H1 (cell line): ENCODE data around the gene PNPLA4. TPM values are rescaled to one million over a fixed set of nuclear protein-coding genes. Genes with fewer than 3 reads are reported as not detected.

Experiments used
- CTCF ChIA-PET: fragments of 300-600 bp; sonication (Branson Sonifier 250); formaldehyde crosslinking; loops from one replicate; lab custom pipeline; 2021; ENCODE audit not compliant: partially characterized antibody; lab: Charles Lee
- POLR2A ChIA-PET: fragments of 300-600 bp; sonication (Branson Sonifier 250); formaldehyde crosslinking; loops from one replicate; lab custom pipeline; 2021; ENCODE audit warnings: inconsistent platforms; ENCODE audit not compliant: partially characterized antibody; lab: Charles Lee
- DNase-seq, 2 experiments: peaks; one replicate each; pipeline versions ENCODE4 v3.0.0 to v3.0.0-alpha.2; 2010 to 2022; ENCODE audit warnings: low spot score in 2 of 2, low read depth in 1 of 2, mixed read lengths in 1 of 2
- FAIRE-seq: peaks from 2 replicates; lab custom pipeline; 2011; peaks lifted over from hg19 to GRCh38; lab: Jason Lieb, UNC
- H2AFZ ChIP-seq: 2 replicates; pipeline ENCODE4 v1.8.1; 2012; ENCODE audit warnings: low read length, inconsistent platforms
- H2AK5ac ChIP-seq: 2 replicates; pipeline ENCODE4 v1.6.1; 2013; ENCODE audit warnings: low read depth, low read length
- H2BK120ac ChIP-seq: replicated peaks from 2 replicates; pipeline ENCODE3; 2013; ENCODE audit warnings: low read depth, low read length, inconsistent platforms
- H2BK12ac ChIP-seq: 2 replicates; pipeline ENCODE4 v1.6.1; 2013; ENCODE audit warnings: low read depth, low read length
- H2BK15ac ChIP-seq: 2 replicates; pipeline ENCODE4 v1.6.1; 2013; ENCODE audit warnings: low read length
- H2BK20ac ChIP-seq: 2 replicates; pipeline ENCODE4 v1.6.1; 2013; ENCODE audit warnings: low read length
- H2BK5ac ChIP-seq: 2 replicates; pipeline ENCODE4 v1.6.1; 2013; ENCODE audit warnings: low read depth, low read length
- H3K14ac ChIP-seq: 2 replicates; pipeline ENCODE4 v1.6.1; 2013; ENCODE audit warnings: inconsistent platforms; ENCODE audit not compliant: insufficient read length
- H3K18ac ChIP-seq: 2 replicates; pipeline ENCODE4 v1.6.1; 2013; ENCODE audit warnings: low read length; ENCODE audit errors: extremely low read depth
- H3K23ac ChIP-seq: 2 replicates; pipeline ENCODE4 v1.6.1; 2013; ENCODE audit warnings: inconsistent platforms; ENCODE audit not compliant: insufficient read length
- H3K23me2 ChIP-seq: 2 replicates; pipeline ENCODE4 v1.6.1; 2013; ENCODE audit warnings: low read depth, low read length
- H3K27ac ChIP-seq: 2 replicates; pipeline ENCODE4 v1.6.1; 2011; ENCODE audit warnings: low read depth, low read length, inconsistent platforms
- H3K27me3 ChIP-seq, 4 experiments: replicated peaks in 1 of 4; 1 replicate in 1 of 4; 2 replicates in 3 of 4; pipeline versions ENCODE4 v1.6.1 to v1.8.1; 2011 to 2013; ENCODE audit warnings: low read length in 3 of 4, mild to moderate bottlenecking in 3 of 4, inconsistent platforms in 2 of 4, mixed read lengths in 2 of 4, moderate library complexity in 1 of 4; ENCODE audit not compliant: control insufficient read depth in 3 of 4, insufficient read depth in 3 of 4; ENCODE audit errors: extremely low read depth in 1 of 4
- H3K36me3 ChIP-seq, 4 experiments: 2 replicates each; pipeline versions ENCODE4 v1.6.1 to v1.8.1; 2011 to 2013; ENCODE audit warnings: mild to moderate bottlenecking in 4 of 4, low read length in 3 of 4, moderate library complexity in 2 of 4, control low read depth in 1 of 4, inconsistent platforms in 1 of 4; ENCODE audit not compliant: insufficient read depth in 4 of 4, control insufficient read depth in 2 of 4
- H3K4ac ChIP-seq: replicated peaks from 2 replicates; pipeline ENCODE3; 2013; ENCODE audit warnings: low read length, low read depth, mixed read lengths, inconsistent platforms; ENCODE audit not compliant: insufficient read length
- H3K4me1 ChIP-seq, 4 experiments: replicated peaks in 1 of 4; 1 replicate in 1 of 4; 2 replicates in 3 of 4; pipeline versions ENCODE4 v1.6.1 to v1.8.1; 2011 to 2013; ENCODE audit warnings: low read length in 3 of 4, inconsistent platforms in 2 of 4, mixed read lengths in 1 of 4; ENCODE audit not compliant: insufficient read depth in 4 of 4, control insufficient read depth in 3 of 4
- H3K4me2 ChIP-seq, 2 experiments: 2 replicates each; pipeline versions ENCODE4 v1.6.1 to v1.8.1; 2011 to 2013; ENCODE audit warnings: low read depth in 2 of 2, low read length in 2 of 2, control low read depth in 1 of 2, inconsistent platforms in 1 of 2, mild to moderate bottlenecking in 1 of 2; ENCODE audit not compliant: insufficient read depth in 1 of 2
- H3K4me3 ChIP-seq, 4 experiments: fragments of 200-600, 300-600 bp in 1 of 4; sonication (generic), shearing (Covaris generic), sonication (Bioruptor Twin) in 1 of 4; 2 replicates each; pipeline versions ENCODE4 v1.5.1 to v1.8.1; 2011 to 2016; ENCODE audit warnings: low read length in 4 of 4, low read depth in 3 of 4, control low read depth in 2 of 4, inconsistent platforms in 2 of 4, mild to moderate bottlenecking in 2 of 4, mixed read lengths in 1 of 4, moderate library complexity in 1 of 4; ENCODE audit not compliant: insufficient read depth in 2 of 4; ENCODE audit errors: extremely low read depth in 1 of 4
- H3K56ac ChIP-seq: replicated peaks from 2 replicates; pipeline ENCODE3; 2013; ENCODE audit warnings: low read depth, mild to moderate bottlenecking, mixed read lengths, low read length, inconsistent platforms; ENCODE audit not compliant: insufficient read length
- H3K79me1 ChIP-seq: 2 replicates; pipeline ENCODE4 v1.6.1; 2013; ENCODE audit warnings: low read depth, low read length, control low read depth
- H3K79me2 ChIP-seq, 2 experiments: 2 replicates each; pipeline versions ENCODE4 v1.6.1 to v1.8.1; 2012 to 2013; ENCODE audit warnings: low read length in 2 of 2, mild to moderate bottlenecking in 2 of 2, inconsistent platforms in 1 of 2; ENCODE audit not compliant: insufficient read depth in 2 of 2, control insufficient read depth in 1 of 2
- H3K9ac ChIP-seq, 4 experiments: replicated peaks in 1 of 4; 1 replicate in 1 of 4; 2 replicates in 3 of 4; pipeline versions ENCODE4 v1.6.1 to v1.8.1; 2011 to 2013; ENCODE audit warnings: low read depth in 3 of 4, low read length in 3 of 4, control low read depth in 2 of 4, mild to moderate bottlenecking in 2 of 4, moderate library complexity in 2 of 4, inconsistent platforms in 1 of 4; ENCODE audit errors: extremely low read depth in 1 of 4
- H3K9me3 ChIP-seq, 2 experiments: 2 replicates each; pipeline versions ENCODE4 v1.6.1 to v1.8.1; 2012 to 2013; ENCODE audit warnings: mild to moderate bottlenecking in 2 of 2, moderate library complexity in 2 of 2, control low read depth in 1 of 2, inconsistent platforms in 1 of 2, low read depth in 1 of 2, low read length in 1 of 2, mixed read lengths in 1 of 2; ENCODE audit not compliant: insufficient read depth in 2 of 2
- H4K20me1 ChIP-seq, 2 experiments: replicated peaks in 1 of 2; 2 replicates each; pipeline versions ENCODE3 to v1.8.1; 2011 to 2013; ENCODE audit warnings: inconsistent platforms in 2 of 2, low read length in 2 of 2, mild to moderate bottlenecking in 1 of 2; ENCODE audit not compliant: insufficient read depth in 2 of 2, control insufficient read depth in 1 of 2
- H4K5ac ChIP-seq: 2 replicates; pipeline ENCODE4 v1.6.1; 2013; ENCODE audit warnings: low read length, low read depth, mixed read lengths, inconsistent platforms; ENCODE audit not compliant: insufficient read length
- H4K8ac ChIP-seq: 2 replicates; pipeline ENCODE4 v1.8.0; 2013; ENCODE audit warnings: mild to moderate bottlenecking, moderate library complexity, low read length, inconsistent platforms; ENCODE audit not compliant: insufficient read depth; ENCODE audit errors: extremely low read depth
- H4K91ac ChIP-seq: replicated peaks from 2 replicates; pipeline ENCODE3; 2013; ENCODE audit warnings: low read length, mixed read lengths, inconsistent platforms; ENCODE audit not compliant: insufficient read length
- TEAD4 ChIP-seq: IDR thresholded peaks from 2 replicates; pipeline ENCODE4 v1.6.1; 2012; ENCODE audit warnings: low read depth, low read length, inconsistent platforms, mixed read lengths
- WGBS, 2 experiments: shearing (Covaris generic) in 1 of 2; methylation state at CpG; one replicate each; pipeline versions ENCODE4 v1.1.6 to v1.1.7; 2013 to 2015; ENCODE audit warnings: low lambda C conversion rate in 2 of 2, mixed read lengths in 2 of 2, inconsistent platforms in 1 of 2, low coverage in 1 of 2, missing lambda C conversion rate in 1 of 2; ENCODE audit not compliant: insufficient replicate concordance in 2 of 2, insufficient coverage in 1 of 2, insufficient read length in 1 of 2; ENCODE audit errors: extremely low coverage in 1 of 2, missing lambda C conversion rate in 1 of 2; 5-methylcytosine and 5-hydroxymethylcytosine counted together
- polyA plus RNA-seq, 7 experiments: library from polyadenylated mRNA; depleted of rRNA in 3 of 7; stranded (reverse) in 5 of 7; unstranded in 2 of 7; fragments of >200 nt in 5 of 7; fragments of 200-250 nt in 2 of 7; gene quantifications; 1 replicate in 5 of 7; 2 replicates in 1 of 7; 4 replicates in 1 of 7; pipeline versions ENCODE4 v1.2.1 to v1.2.3, GENCODE V29; 2011 to 2013; ENCODE audit warnings: missing spikeins in 2 of 7, mixed read lengths in 2 of 7
- total RNA-seq: library from RNA; stranded (reverse); fragmentation: NEBNext Ultra II Directional; extraction: Animal tissue kit (Norgen Biotek cat#: 25700); gene quantifications from 2 replicates; pipeline ENCODE4 v1.2.1, GENCODE V29; 2021

Gene PNPLA4
- total and polyA plus RNA-seq, 2 of the 8 experiments (the other 6 are each of a cell fraction or from before 2014, with no cell fraction given): 14.3 to 18.2 TPM

- no peak overlapping the region for H3K23ac ChIP-seq
- DNase-seq: no peak
Measured at GRCh38 chrX:7972586-7972985, 45.4 kb upstream of the PNPLA4 start.

More at GRCh38 chrX:7972586-7972985, 45.4 kb upstream of the PNPLA4 start:
- H3K36me3 ChIP-seq: no peaks in the 10 kb centered on the region
- H3K14ac ChIP-seq: no peak overlapping the region
- H2AK5ac ChIP-seq: no peak overlapping the region
- H2BK120ac ChIP-seq: no peak overlapping the region
- no peak overlapping the region for H3K4me2 ChIP-seq
- TF ChIP-seq TEAD4: no peak
- no peaks in the 10 kb centered on the region for H3K9me3 ChIP-seq
- H4K8ac ChIP-seq: no peak overlapping the region
- ChIA-PET CTCF (no interaction called here), POLR2A (no interaction called here)
- no peak overlapping the region for H3K18ac ChIP-seq
- no peak overlapping the region for H2AFZ ChIP-seq
- WGBS, 2 experiments: 90% methylated on average over 2 of the region's 2 CpGs; no CpG with 5 or more reads in 1 of the 2 experiments
- H4K20me1 ChIP-seq: no peaks in the 10 kb centered on the region
- no peak overlapping the region for H2BK15ac ChIP-seq
- H4K5ac ChIP-seq: no peak overlapping the region
- H2BK5ac ChIP-seq: no peak overlapping the region
- H3K4me1 ChIP-seq: no peaks in the 10 kb centered on the region
- no peaks in the 10 kb centered on the region for H3K79me1 ChIP-seq
- no peak overlapping the region for H3K4me3 ChIP-seq
- H4K91ac ChIP-seq: no peak overlapping the region
- no peak overlapping the region for H3K9ac ChIP-seq
- no peak for FAIRE-seq
- H3K4ac ChIP-seq: no peak overlapping the region
- no peaks in the 10 kb centered on the region for H3K79me2 ChIP-seq
- no peak overlapping the region for H3K27ac ChIP-seq
- H2BK12ac ChIP-seq: no peak overlapping the region
- no peak overlapping the region for H3K56ac ChIP-seq
- H3K27me3 ChIP-seq: no peaks in the 10 kb centered on the region
- H3K23me2 ChIP-seq: no peaks in the 10 kb centered on the region
- H2BK20ac ChIP-seq: no peak overlapping the region
